ENCODE data around the gene ANKRD45.

GRCh38 chr1:173560285-173560880 lies 109.3 kb downstream of the ANKRD45 start:
- TF ChIP-seq CTCF (IDR thresholded peaks at IDR 0.05) (no peak), REST (IDR thresholded peaks at IDR 0.05; ENCODE audit: low read depth, low read length) (no peak), TAF1 (IDR thresholded peaks at IDR 0.05; ENCODE audit: borderline replicate concordance, low read depth, low read length) (no peak), POLR2AphosphoS5 (IDR thresholded peaks at IDR 0.05; ENCODE audit: low read depth, low read length) (no peak), EZH2phosphoT487 (IDR thresholded peaks at IDR 0.05; ENCODE audit: borderline replicate concordance, low read depth) (no peak), EP300 (IDR thresholded peaks at IDR 0.05; ENCODE audit: borderline replicate concordance in 1 of 2, low read depth in 1 of 2, low read length in 1 of 2) (no peak), YY1 (IDR thresholded peaks at IDR 0.05; ENCODE audit: low read depth) (no peak), FOXJ3 (CRISPR knock-in tag; IDR thresholded peaks at IDR 0.05) (no peak)

Measured in SK-N-SH (cell line).